Stimulated activated CD4-positive, alpha-beta T cell treated with anti-CD3 and anti-CD28 coated beads, Interleukin-1b, Interleukin-23, amount 100 ng/mL, for 24 hours (primary cell): ENCODE data around the gene HAVCR2.
"Not testable (repeated sequence)": the region's sequence is repeated elsewhere in the genome, so short reads cannot be mapped to it uniquely, and the experiment has no call there.

Source experiments
- DNase-seq, 4 experiments: peaks; one replicate each; pipeline ENCODE4 v3.0.0-alpha.2; 2020; ENCODE audit warnings: low read depth in 4 of 4, low spot score in 1 of 4

Gene HAVCR2

DNA sequence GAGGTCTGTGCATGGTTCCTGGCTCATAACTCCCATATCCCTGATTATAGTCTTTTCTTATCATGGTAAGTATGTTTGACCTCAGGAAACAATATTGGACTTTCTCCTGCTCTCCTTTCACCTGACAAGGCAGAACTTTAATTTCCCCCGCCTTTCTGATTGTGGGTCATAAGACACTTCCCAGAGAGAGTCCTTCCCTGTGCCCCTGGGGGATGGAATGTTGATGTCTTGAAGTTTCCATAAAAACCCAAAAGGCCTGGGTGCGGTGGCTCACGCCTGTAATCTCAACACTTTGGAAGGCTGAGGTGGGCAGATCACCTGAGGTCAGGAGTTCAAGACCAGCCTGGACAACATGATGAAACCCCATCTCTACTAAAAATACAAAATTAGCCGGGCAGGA is 61.8 kb downstream of the HAVCR2 start:
- not testable (repeated sequence) for DNase-seq

DNA sequence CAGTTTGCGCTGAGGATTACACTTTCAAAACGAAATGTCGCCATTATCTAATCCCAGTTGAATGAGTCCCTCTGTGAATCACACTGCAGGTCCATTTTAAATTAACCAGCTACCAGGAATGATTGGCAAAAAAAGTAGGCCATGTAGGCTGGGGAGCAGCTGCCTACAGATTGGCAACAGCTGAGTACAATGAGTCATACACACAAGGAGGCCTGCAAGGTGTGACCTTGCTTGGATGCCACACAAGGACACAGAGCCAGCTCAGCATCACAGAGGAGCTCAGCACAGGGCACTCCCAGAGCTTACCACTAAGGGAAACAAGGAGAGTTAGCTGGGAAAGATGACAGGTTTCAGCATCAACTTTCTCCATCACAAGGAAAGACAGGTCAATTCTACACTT is 62.8 kb downstream of the HAVCR2 start:
- no peak for DNase-seq

DNA sequence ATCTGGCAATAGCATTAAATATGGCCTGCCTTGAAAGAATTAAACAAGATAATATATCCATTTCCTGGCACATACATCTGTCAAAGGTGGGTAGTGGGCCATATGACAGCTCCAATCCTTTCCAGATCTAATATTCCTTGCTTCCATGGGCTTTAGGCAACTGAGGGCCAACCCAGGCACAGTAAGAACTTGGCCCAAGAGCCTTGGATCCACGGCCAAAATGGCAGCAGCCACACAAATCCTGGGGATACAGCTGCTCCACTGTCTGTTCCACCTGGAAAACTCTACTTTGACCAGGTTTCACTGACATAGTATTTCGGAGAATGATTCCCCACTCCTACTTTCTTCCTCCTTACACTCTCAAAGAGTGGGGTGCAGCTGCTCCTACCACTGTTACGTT is 63.2 kb downstream of the HAVCR2 start:
- DNase-seq: no peak

DNA sequence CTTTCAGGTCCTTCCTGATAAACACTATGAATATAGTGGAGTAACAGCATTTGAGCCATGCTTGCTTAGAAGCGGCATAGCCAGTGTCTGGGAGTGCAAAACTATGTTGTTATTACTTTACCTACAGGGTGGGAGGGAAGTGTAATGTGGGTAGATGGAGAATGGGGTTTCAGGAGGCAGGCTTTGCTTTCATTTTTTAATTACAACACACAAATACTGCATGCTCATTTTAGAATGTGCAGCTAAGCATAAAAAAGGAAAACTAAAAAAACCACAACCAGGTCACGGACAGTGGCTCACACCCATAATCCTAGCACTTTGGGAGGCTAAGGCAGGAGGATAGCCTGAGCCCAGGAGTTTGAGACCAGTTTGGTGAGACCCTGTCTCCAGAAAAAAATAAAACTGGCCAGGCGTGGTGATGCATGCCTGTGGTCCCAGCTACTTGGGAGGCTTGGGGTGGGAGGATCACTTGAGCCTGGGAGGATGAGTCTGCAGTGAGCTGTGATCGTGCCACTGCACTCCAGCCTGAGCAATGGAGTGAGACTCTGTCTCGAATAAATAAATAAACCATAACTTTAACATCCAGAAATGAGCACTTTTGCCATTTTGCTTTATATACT is 70.2 kb downstream of the HAVCR2 start:
- no peak for DNase-seq
